Lung (tissue), 12 donors: Measurements from ENCODE around the gene COX15. TPM values are rescaled to one million over a fixed set of nuclear protein-coding genes. Genes with fewer than 3 reads are reported as not detected.

ENCODE experiments used
- ATAC-seq: fragments of 200-7000 bp; cut with Tn5 transposase; one replicate; pipeline ENCODE4 v1.9.1; 2020; ENCODE audit warnings: moderate number of reproducible peaks; ENCODE audit not compliant: insufficient read depth, low FRiP score
- DNase-seq, 3 donors: peaks; one replicate each; pipeline ENCODE4 v3.0.0-alpha.2; 2013 to 2017
- H3K27ac ChIP-seq, 2 donors: one replicate each; pipeline ENCODE4 v1.5.1; 2013; ENCODE audit warnings: mild to moderate bottlenecking in 2 of 2, moderate library complexity in 2 of 2, control low read depth in 1 of 2, inconsistent platforms in 1 of 2, low read depth in 1 of 2, low read length in 1 of 2
- H3K27me3 ChIP-seq, 3 donors: one replicate each; pipeline ENCODE4 v1.5.1; 2013; ENCODE audit warnings: low read length in 2 of 3; ENCODE audit not compliant: control insufficient read depth in 3 of 3, insufficient read depth in 3 of 3
- H3K36me3 ChIP-seq, 4 donors: one replicate each; pipeline ENCODE4 v1.5.1; 2013; ENCODE audit warnings: low read length in 4 of 4, mild to moderate bottlenecking in 1 of 4, moderate library complexity in 1 of 4; ENCODE audit not compliant: control insufficient read depth in 4 of 4, insufficient read depth in 4 of 4
- H3K4me1 ChIP-seq, 5 donors: one replicate each; pipeline ENCODE4 v1.5.1; 2013; ENCODE audit warnings: low read length in 5 of 5, mild to moderate bottlenecking in 2 of 5, moderate library complexity in 1 of 5; ENCODE audit not compliant: control insufficient read depth in 5 of 5, insufficient read depth in 5 of 5
- H3K4me3 ChIP-seq: one replicate; pipeline ENCODE4 v1.5.1; 2013; ENCODE audit warnings: mild to moderate bottlenecking, control low read depth, moderate library complexity
- H3K9ac ChIP-seq, 2 donors: one replicate each; pipeline ENCODE4 v1.5.1; 2013; ENCODE audit warnings: low read length in 2 of 2, control low read depth in 1 of 2; ENCODE audit not compliant: insufficient read depth in 1 of 2
- H3K9me3 ChIP-seq, 4 donors: one replicate each; pipeline ENCODE4 v1.5.1; 2013; ENCODE audit warnings: low read length in 3 of 4, mild to moderate bottlenecking in 1 of 4, moderate library complexity in 1 of 4; ENCODE audit not compliant: control insufficient read depth in 4 of 4, insufficient read depth in 3 of 4
- CTCF ChIP-seq: IDR thresholded peaks from 2 replicates; pipeline ENCODE4 v1.5.1; 2012; ENCODE audit warnings: mild to moderate bottlenecking; ENCODE audit errors: control extremely low read depth, extremely low read depth
- WGBS, 2 donors: extraction: QIAGEN DNeasy Blood & Tissue Kit; methylation state at CpG; one replicate each; pipeline ENCODE4 v1.1.7; 2013; 5-methylcytosine and 5-hydroxymethylcytosine counted together
- polyA plus RNA-seq, 2 donors: library from polyadenylated mRNA; stranded (reverse); fragments of 200-250 nt; gene quantifications; one replicate each; pipeline ENCODE4 v1.2.1, GENCODE V29; 2013
- total RNA-seq, 2 donors: library from RNA; depleted of rRNA in 1 of 2; stranded (reverse); fragments of >200 nt in 1 of 2; gene quantifications; one replicate each; pipeline ENCODE4 v1.2.1, GENCODE V29; 2014 to 2021
- donor health status: control.
- donor health status: control.
- donor health status: Bipolar disorder and iron deficiency.
- donor health status: healthy.
- donor health status: DM: yes; HTN: yes; CAD: no.

Gene COX15
- total and polyA plus RNA-seq, 4 donors = 13.5 to 37.7 (median 26.6) TPM

GRCh38 chr10:99760321-99760720 is 28.4 kb upstream of the COX15 start:
- Histone ChIP-seq H3K27me3 (no peaks in the 10 kb centered on the region), H3K27ac (no peak overlapping the region), H3K9me3 (peaks cover 0 to 5% (median 0%) of the 10 kb centered on the region in 4 donors), H3K4me3 (no peak overlapping the region), H3K36me3 (peaks cover 4 to 25% (median 9%) of the 10 kb centered on the region in 4 donors), H3K4me1 (peaks cover 0 to 13% (median 0%) of the 10 kb centered on the region in 5 donors), H3K9ac (no peak overlapping the region)
- ATAC-seq (no peak), DNase-seq (no peak)
- no peak for TF ChIP-seq CTCF
- 94 to 100% methylated on average over 1 of the region's 1 CpG for WGBS, 2 donors

GRCh38 chr10:99758211-99758891 is 26.4 kb upstream of the COX15 start:
- peaks cover 8 to 31% (median 13%) of the 10 kb centered on the region in 4 donors for H3K36me3 ChIP-seq

GRCh38 chr10:99756159-99756558 is 24.2 kb upstream of the COX15 start:
- WGBS, 2 donors = 96% methylated on average over 1 of the region's 1 CpG
- H3K27me3 ChIP-seq = no peaks in the 10 kb centered on the region
- ATAC-seq = no peak

More at GRCh38 chr10:99758211-99758891, 26.4 kb upstream of the COX15 start:
- Histone ChIP-seq H3K4me3 (no peak overlapping the region), H3K4me1 (peaks cover 0 to 13% (median 0%) of the 10 kb centered on the region in 5 donors), H3K9ac (no peak overlapping the region), H3K27ac (no peak overlapping the region), H3K9me3 (peaks cover 0 to 5% (median 0%) of the 10 kb centered on the region in 4 donors), H3K27me3 (no peaks in the 10 kb centered on the region)
- DNase-seq = peak in 2 of 3 donors; percentile 83 to 89
- no peak for TF ChIP-seq CTCF
- 85 to 86% methylated on average over 2 of the region's 2 CpGs for WGBS, 2 donors
- no peak for ATAC-seq

More at GRCh38 chr10:99756159-99756558, 24.2 kb upstream of the COX15 start:
- H3K27ac ChIP-seq = no peak overlapping the region
- H3K36me3 ChIP-seq = peaks cover 12 to 32% (median 16%) of the 10 kb centered on the region in 4 donors
- DNase-seq = no peak
- H3K9me3 ChIP-seq = peaks cover 0 to 5% (median 0%) of the 10 kb centered on the region in 4 donors
- peaks cover 0 to 13% (median 0%) of the 10 kb centered on the region in 5 donors for H3K4me1 ChIP-seq
- H3K4me3 ChIP-seq = no peak overlapping the region
- no peak for TF ChIP-seq CTCF
- no peak overlapping the region for H3K9ac ChIP-seq
